Breast epithelium (tissue), 4 donors: ENCODE data around the gene CDC34. TPM values are rescaled to one million over a fixed set of nuclear protein-coding genes. Genes with fewer than 3 reads are reported as not detected.
"Not testable (repeated sequence)": the region's sequence is repeated elsewhere in the genome, so short reads cannot be mapped to it uniquely, and the experiment has no call there.

Experiments used
- DNase-seq, 2 donors: peaks; one replicate each; pipeline ENCODE4 v3.0.0-alpha.2; 2019; ENCODE audit warnings: low spot score in 2 of 2
- H3K27ac ChIP-seq, 2 donors: fragments of 200-600 bp; sonication (generic) in 1 of 2; one replicate each; pipeline ENCODE4 v1.5.1; 2016 to 2019; ENCODE audit warnings: mild to moderate bottlenecking in 1 of 2
- H3K27me3 ChIP-seq, 2 donors: fragments of 200-600 bp; sonication (generic) in 1 of 2; one replicate each; pipeline versions ENCODE4 v1.5.1 to v1.6.0; 2017 to 2019; ENCODE audit warnings: control low read depth in 1 of 2, mild to moderate bottlenecking in 1 of 2
- H3K36me3 ChIP-seq: fragments of 200-600 bp; one replicate; pipeline ENCODE4 v1.5.1; 2019
- H3K4me1 ChIP-seq, 2 donors: fragments of 200-600 bp; sonication (generic); one replicate each; pipeline ENCODE4 v1.5.1; 2016 to 2019; ENCODE audit warnings: control low read depth in 1 of 2
- H3K4me3 ChIP-seq, 3 donors: fragments of 200-600 bp; sonication (generic); 1 replicate in 2 of 3; 2 replicates in 1 of 3; pipeline ENCODE4 v1.5.1; 2016 to 2019; ENCODE audit warnings: mild to moderate bottlenecking in 3 of 3, moderate library complexity in 2 of 3
- H3K9me3 ChIP-seq, 2 donors: fragments of 200-600 bp; sonication (generic) in 1 of 2; one replicate each; pipeline ENCODE4 v1.5.1; 2016 to 2019; ENCODE audit warnings: control low read depth in 1 of 2
- POLR2A ChIP-seq: fragments of 450-650 bp; IDR thresholded peaks from one replicate; pipeline ENCODE4 v1.6.1; 2016; ENCODE audit warnings: antibody characterized with exemption, mild to moderate bottlenecking, moderate library complexity
- POLR2AphosphoS5 ChIP-seq, 3 donors: sonication (generic); formaldehyde crosslinking; IDR thresholded peaks; one replicate each; pipeline ENCODE4 v1.6.1; 2017; ENCODE audit warnings: antibody characterized with exemption in 3 of 3
- intact Hi-C: fragments of 100-400 bp; cut with DNase I; formaldehyde crosslinking; loops from one replicate; pipeline ENCODE4 v1.15.1; 2023; ENCODE audit warnings: low total_unique reads
- total RNA-seq, 3 donors: library from RNA; depleted of rRNA; stranded (reverse); fragments of >200 nt; gene quantifications; one replicate each; pipeline ENCODE4 v1.1.0, GENCODE V29; 2016
- TF ChIP-seq, protein P1 (sequence below), 3 donors: fragments of 450-650 bp; IDR thresholded peaks; one replicate each; pipeline ENCODE4 v1.5.1; 2016 to 2017; ENCODE audit warnings: antibody characterized with exemption in 3 of 3, mild to moderate bottlenecking in 3 of 3, moderate library complexity in 3 of 3

The CDC34 gene
- total RNA-seq, 3 donors from 2014 or later: 44.6 to 69.5 (median 49.3) TPM

DNA sequence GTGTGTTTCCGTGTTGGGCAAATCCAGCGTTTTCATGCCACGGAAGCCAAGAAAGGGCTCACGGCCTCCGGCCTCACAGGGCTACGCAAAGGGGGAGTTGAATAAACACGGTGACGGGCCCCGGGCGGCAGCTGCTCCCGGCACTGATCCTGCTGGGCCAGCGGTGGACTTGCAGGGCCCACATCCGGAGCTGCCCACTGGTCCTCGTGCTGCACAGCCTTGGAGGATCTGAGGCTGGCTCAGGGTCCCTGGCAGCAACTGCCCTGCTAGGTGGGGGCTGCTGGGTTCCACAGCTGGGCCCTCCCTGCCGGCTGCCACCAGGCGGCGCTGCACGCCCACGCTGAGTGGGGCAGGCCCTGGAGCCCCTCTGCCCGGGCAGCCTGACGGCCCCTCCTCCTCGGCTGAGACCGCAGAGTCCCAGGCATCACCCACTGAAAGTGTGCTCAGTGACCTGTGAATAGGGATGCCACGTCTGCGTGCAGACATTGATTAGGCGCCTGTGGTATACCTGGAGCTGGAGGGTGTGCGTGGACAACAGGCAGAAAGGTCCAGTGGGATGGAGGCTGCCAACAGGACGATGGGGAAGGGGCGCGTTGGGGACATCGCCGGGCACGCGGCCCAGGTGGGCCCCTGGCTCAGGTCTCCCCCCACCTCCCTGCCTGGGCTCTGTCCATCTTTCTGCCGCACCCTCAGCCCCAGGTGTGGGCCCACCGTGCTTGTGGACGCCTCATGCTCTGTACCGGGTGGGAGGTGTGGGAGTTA, 52.9 kb downstream of the CDC34 start:
- TF ChIP-seq, protein P1, sequence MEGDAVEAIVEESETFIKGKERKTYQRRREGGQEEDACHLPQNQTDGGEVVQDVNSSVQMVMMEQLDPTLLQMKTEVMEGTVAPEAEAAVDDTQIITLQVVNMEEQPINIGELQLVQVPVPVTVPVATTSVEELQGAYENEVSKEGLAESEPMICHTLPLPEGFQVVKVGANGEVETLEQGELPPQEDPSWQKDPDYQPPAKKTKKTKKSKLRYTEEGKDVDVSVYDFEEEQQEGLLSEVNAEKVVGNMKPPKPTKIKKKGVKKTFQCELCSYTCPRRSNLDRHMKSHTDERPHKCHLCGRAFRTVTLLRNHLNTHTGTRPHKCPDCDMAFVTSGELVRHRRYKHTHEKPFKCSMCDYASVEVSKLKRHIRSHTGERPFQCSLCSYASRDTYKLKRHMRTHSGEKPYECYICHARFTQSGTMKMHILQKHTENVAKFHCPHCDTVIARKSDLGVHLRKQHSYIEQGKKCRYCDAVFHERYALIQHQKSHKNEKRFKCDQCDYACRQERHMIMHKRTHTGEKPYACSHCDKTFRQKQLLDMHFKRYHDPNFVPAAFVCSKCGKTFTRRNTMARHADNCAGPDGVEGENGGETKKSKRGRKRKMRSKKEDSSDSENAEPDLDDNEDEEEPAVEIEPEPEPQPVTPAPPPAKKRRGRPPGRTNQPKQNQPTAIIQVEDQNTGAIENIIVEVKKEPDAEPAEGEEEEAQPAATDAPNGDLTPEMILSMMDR (IDR thresholded peaks at IDR 0.05): peak; percentile 45 to 72 (median 63)
- TF ChIP-seq POLR2A: no peak
- no peak for TF ChIP-seq POLR2AphosphoS5 (IDR thresholded peaks at IDR 0.05)
- DNase-seq: no peak
- Histone ChIP-seq H3K4me3 (no peak overlapping the region), H3K9me3 (no peaks in the 10 kb centered on the region), H3K36me3 (no peaks in the 10 kb centered on the region), H3K27me3 (peaks cover 0 to 23% of the 10 kb centered on the region in 2 donors), H3K27ac (no peak overlapping the region), H3K4me1 (peaks cover 0 to 7% of the 10 kb centered on the region in 2 donors)
- intact Hi-C loops: no loop called here

DNA sequence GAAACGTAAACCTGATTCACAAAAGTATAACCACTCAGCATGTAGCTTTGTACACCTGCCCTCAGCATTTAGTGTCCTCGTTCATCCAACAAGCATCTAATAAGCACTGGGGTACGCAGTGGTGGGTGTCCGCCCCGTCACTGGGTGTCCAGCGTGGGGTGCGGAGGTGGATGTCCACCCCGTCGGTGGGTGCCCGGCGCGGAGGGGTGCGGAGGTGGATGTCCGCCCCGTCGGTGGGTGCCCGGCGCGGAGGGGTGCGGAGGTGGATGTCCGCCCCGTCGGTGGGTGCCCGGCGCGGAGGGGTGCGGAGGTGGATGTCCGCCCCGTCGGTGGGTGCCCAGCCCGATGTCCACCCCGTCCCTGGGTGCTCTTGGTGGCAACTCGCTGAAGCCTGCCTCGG, 53.6 kb downstream of the CDC34 start:
- H3K36me3 ChIP-seq, DNase-seq, H3K9me3 ChIP-seq, H3K4me3 ChIP-seq, H3K4me1 ChIP-seq, H3K27ac ChIP-seq, intact Hi-C loops: not testable (repeated sequence)
- peaks cover 0 to 24% of the 10 kb centered on the region in 2 donors for H3K27me3 ChIP-seq

DNA sequence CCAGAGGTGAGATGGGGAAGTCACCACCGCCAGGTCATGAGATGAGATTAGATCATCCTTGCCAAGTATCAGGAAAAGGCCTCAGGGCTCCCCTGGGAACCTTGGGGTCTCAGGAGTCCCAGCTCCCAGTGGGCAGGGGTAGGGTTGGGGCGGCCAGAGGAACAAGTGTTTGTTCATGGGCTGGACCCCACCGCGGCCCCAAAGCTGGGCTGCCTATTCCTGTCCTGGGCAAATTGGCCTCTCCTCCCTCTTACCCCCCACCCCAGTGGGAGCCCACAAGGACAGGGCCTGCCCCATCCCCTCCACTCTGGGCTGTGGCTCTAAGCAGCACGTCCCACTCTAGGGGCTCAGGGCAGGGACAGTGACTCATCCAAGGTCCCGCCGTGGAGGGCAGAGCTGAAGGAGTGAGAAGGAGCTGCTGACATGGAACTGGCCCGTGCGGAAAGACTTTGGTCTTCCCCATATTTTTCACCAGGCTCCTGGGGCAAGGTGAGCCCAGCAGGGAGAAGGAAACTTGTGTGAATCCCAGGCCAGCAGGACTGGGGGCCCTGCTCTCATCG, 54.1 kb downstream of the CDC34 start:
- Histone ChIP-seq H3K36me3 (no peaks in the 10 kb centered on the region), H3K27ac (no peak overlapping the region), H3K4me1 (peaks cover 5 to 7% of the 10 kb centered on the region in 2 donors), H3K9me3 (no peaks in the 10 kb centered on the region), H3K4me3 (no peak overlapping the region), H3K27me3 (peaks cover 4 to 28% of the 10 kb centered on the region in 2 donors)
- no peak for DNase-seq
- intact Hi-C loops: no loop called here
- TF ChIP-seq POLR2AphosphoS5 (IDR thresholded peaks at IDR 0.05): no peak
- TF ChIP-seq POLR2A: no peak
- TF ChIP-seq, protein P1 (IDR thresholded peaks at IDR 0.05): no peak

DNA sequence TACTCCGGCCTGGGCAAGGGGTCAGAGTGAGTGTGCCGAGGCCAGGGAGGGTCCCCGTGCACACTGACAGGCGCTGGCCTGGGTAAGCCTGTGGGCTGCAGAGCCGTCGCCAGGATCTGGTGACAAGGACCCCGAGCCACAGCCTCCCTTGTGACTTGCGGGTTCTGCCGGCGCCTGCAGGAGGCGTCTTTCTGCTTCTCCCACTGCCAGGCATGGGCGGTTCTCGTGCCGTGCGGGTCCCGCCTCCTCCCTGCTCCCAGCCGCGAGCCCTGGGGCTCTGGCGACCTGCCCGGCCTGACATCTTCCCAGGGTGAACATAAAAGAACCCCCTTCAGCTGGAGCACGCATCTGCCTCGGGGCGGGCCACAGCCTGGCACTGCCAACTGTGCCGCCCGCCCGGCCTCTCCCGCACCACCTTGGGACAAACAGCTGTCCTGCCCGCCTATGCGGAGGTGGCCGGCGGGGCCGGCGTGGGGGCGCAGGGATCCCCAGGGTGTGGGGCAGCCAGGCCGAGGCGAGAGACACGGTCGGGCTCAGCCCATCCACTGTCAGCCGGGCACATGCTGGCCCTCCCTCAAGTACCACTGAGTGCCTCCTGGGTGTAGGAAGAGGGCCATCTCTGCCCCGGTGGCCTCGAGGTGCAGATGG, 56.7 kb downstream of the CDC34 start:
- intact Hi-C loops: no loop called here
- H3K4me3 ChIP-seq: peak overlapping the region in 1 of 3 donors; percentile 26
- H3K4me1 ChIP-seq: peaks cover 6 to 7% of the 10 kb centered on the region in 2 donors
- no peaks in the 10 kb centered on the region for H3K9me3 ChIP-seq
- TF ChIP-seq, protein P1 (IDR thresholded peaks at IDR 0.05): peak in 2 of 3 donors; percentile 22 to 52
- TF ChIP-seq POLR2AphosphoS5 (IDR thresholded peaks at IDR 0.05): no peak
- peaks cover 17 to 53% of the 10 kb centered on the region in 2 donors for H3K27me3 ChIP-seq
- no peak overlapping the region for H3K27ac ChIP-seq
- no peaks in the 10 kb centered on the region for H3K36me3 ChIP-seq
- DNase-seq: peak; percentile 52 to 84

DNA sequence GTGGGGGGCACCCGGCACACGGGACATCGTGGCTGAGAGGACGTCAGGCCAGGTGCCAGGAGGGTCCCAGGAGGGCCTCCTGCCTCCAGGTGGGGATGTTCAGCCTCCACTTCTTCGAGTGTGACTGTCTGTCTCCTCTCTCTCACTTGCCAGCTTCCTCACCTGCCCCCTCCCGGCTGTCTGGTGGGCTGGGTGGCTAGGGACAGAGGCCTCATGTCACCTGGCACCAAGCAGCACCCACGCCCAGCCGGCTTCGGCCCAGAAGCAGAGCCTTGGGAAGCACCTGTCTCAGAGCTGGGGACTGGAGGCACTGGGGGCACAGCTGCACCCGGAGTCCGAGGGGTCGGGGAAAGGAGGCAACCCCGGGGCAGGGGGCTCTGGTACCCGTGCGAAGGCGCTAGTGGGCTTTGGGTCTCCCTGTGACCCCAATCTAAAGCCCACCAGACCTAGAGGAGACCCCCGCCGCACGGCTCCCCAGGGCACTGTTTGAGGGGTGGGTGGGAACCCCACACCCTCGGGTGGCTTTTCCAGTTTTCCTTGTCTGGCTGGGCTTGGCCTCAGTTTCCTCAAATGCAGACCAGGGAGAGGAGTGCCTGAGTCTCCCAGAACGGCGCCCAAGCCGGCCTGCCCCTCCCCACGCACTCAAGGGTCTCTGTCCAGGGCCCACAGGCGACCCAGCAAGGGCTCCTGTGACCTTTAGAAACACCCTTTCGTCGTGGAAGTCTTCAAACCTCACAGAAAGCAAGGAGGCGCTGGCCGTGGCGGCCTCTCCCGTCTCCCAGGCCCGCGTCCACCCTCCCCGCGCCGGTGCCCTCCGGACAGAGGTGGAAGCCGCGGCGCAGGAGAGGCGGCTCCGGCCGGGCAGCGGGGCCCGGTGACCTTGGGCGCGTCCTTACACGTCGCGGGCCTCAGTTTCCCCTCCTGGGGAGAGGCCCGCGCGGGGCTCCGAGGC, 57.5 kb downstream of the CDC34 start:
- H3K27me3 ChIP-seq: peaks cover 17 to 59% of the 10 kb centered on the region in 2 donors
- no peaks in the 10 kb centered on the region for H3K36me3 ChIP-seq
- H3K4me1 ChIP-seq: peaks cover 6 to 7% of the 10 kb centered on the region in 2 donors
- H3K4me3 ChIP-seq: peak overlapping the region in 2 of 3 donors; percentile 16 to 46
- TF ChIP-seq, protein P1 (IDR thresholded peaks at IDR 0.05): no peak
- TF ChIP-seq POLR2A (no peak), POLR2AphosphoS5 (IDR thresholded peaks at IDR 0.05) (no peak)
- no peak for DNase-seq
- H3K27ac ChIP-seq: no peak overlapping the region
- no peaks in the 10 kb centered on the region for H3K9me3 ChIP-seq
- intact Hi-C loops: no loop called here
